Skeletal muscle satellite cell (primary cell): ENCODE measurements around the gene FUT7.

Experiments
- H3K27me3 ChIP-seq: 2 replicates; pipeline ENCODE4 v1.7.0; 2013; ENCODE audit warnings: low read length; ENCODE audit not compliant: control insufficient read depth, insufficient read depth
- H3K36me3 ChIP-seq: 2 replicates; pipeline ENCODE4 v1.7.0; 2013; ENCODE audit warnings: mild to moderate bottlenecking, control low read depth, low read length; ENCODE audit not compliant: insufficient read depth
- H3K4me1 ChIP-seq: 2 replicates; pipeline ENCODE4 v1.7.0; 2013; ENCODE audit warnings: low read length; ENCODE audit not compliant: control insufficient read depth, insufficient read depth
- H3K4me2 ChIP-seq: 2 replicates; pipeline ENCODE4 v1.7.0; 2013; ENCODE audit warnings: mild to moderate bottlenecking, low read length
- H3K4me3 ChIP-seq: 2 replicates; pipeline ENCODE4 v1.7.0; 2013; ENCODE audit warnings: low read length
- H3K9ac ChIP-seq: 2 replicates; pipeline ENCODE4 v1.7.0; 2013; ENCODE audit warnings: mild to moderate bottlenecking, low read depth, low read length, moderate library complexity
- H3K9me3 ChIP-seq: replicated peaks from 2 replicates; pipeline ENCODE4 v1.7.0; 2013; ENCODE audit warnings: mild to moderate bottlenecking, control low read depth, low read length

FUT7 gene

DNA sequence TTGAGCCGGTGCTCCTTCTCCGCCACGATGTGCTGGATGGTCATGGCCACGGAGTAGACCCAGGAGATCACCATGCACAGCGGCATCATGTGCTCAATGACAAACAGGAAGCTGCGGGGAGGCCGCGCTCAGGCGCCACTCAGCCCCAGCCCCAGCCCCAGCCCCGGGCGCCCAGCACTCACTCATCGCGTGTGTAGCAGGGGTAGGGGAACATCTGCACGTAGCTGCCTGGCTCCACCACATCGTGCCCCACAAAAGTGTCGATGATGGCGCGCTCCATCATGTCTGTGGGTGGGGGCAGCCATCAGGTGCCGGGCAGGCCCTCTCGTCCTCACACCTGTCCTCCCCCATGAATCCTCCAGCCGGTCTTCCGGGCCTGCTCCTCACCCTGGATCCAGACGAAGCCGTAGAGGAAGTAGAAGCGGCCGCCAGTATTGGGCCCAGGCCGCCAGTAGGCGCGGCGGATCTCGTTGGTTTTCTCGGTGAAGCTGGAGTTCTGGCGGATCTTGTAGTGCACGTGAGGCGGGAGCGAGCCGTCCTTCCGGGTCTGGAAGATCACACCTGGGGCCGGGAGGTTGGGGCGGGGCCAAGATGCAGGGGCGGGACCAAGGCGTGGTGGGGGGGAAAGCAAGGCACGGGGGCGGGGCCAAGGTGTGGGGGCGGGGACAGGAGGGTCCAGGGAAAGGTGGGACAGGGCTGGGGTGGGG is 13.9 kb downstream of the FUT7 start:
- H3K36me3 ChIP-seq = peaks cover 9% of the 10 kb centered on the region

DNA sequence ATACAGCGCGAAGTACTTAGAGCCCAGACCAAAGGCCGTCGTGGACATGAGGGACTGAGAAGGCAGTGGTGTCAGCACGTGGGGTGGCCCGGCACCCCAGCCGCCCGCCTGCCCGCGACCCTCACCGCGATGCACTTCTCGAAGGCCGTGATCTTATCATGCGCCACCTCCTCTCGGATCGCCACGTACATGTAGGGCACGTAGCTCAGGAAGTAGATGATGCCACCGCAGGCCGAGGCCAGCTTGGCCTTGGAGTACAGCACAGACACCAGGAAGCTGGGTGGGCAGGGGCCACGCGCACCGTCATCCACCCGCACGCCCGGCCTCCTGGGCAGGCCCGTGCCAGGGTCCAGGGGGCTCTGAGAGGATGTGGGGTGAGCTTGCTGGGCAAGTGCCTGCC is 14.8 kb downstream of the FUT7 start:
- Histone ChIP-seq H3K27me3 (no peaks in the 10 kb centered on the region), H3K36me3 (peaks cover 9% of the 10 kb centered on the region), H3K4me1 (no peaks in the 10 kb centered on the region), H3K4me3 (no peak overlapping the region), H3K9me3 (no peaks in the 10 kb centered on the region), H3K9ac (no peak overlapping the region), H3K4me2 (no peak overlapping the region)

More for the DNA sequence above, 13.9 kb downstream of the FUT7 start:
- H3K27me3 ChIP-seq = no peaks in the 10 kb centered on the region
- H3K9me3 ChIP-seq = no peaks in the 10 kb centered on the region
- peaks cover 2% of the 10 kb centered on the region for H3K4me1 ChIP-seq
- no peak overlapping the region for H3K9ac ChIP-seq
- H3K4me3 ChIP-seq = no peak overlapping the region
- no peak overlapping the region for H3K4me2 ChIP-seq

DNA sequence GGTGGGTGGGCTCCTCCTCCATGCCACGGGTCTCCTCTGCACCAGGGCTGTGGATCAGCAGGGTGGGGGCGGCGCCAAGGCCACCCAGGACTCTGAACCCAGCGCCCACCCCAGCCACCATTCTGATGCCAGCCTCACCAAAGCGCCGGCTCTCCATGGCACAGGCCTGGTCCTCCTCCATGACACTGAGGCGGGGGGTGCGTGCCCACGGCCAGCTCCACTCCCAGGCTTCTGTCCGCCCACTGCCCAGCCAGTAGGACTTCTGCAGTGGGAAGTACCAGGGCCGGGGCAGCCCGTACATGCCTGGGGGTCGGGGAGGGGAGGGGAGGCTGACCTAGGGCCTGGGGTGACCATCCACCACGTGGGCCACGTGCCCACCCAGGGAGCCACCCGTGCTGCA is 15.5 kb downstream of the FUT7 start:
- no peak overlapping the region for H3K4me2 ChIP-seq
- no peak overlapping the region for H3K9ac ChIP-seq
- H3K9me3 ChIP-seq = no peaks in the 10 kb centered on the region
- H3K4me1 ChIP-seq = no peaks in the 10 kb centered on the region
- no peaks in the 10 kb centered on the region for H3K27me3 ChIP-seq
- no peak overlapping the region for H3K4me3 ChIP-seq
- peaks cover 9% of the 10 kb centered on the region for H3K36me3 ChIP-seq

DNA sequence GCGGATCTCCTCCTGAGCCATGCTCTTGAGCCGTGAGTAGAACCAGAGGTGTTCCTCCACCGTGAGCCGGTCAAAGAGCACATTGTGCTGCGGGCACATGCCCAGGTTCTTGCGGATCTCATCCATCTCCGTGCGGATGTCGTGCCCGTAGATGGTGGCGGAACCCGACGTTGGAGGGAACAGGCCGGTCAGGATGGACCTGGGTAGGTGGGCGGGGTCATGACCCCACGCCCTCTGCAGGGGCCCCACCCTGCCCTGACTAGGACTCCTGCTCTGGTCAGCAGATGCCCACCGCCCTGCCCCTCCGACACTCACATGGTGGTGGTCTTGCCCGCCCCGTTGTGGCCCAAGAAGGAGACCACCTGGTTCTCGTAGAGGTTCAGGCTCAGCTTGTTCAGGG is 15.9 kb downstream of the FUT7 start:
- no peaks in the 10 kb centered on the region for H3K9me3 ChIP-seq
- no peaks in the 10 kb centered on the region for H3K27me3 ChIP-seq
- no peaks in the 10 kb centered on the region for H3K4me1 ChIP-seq

DNA sequence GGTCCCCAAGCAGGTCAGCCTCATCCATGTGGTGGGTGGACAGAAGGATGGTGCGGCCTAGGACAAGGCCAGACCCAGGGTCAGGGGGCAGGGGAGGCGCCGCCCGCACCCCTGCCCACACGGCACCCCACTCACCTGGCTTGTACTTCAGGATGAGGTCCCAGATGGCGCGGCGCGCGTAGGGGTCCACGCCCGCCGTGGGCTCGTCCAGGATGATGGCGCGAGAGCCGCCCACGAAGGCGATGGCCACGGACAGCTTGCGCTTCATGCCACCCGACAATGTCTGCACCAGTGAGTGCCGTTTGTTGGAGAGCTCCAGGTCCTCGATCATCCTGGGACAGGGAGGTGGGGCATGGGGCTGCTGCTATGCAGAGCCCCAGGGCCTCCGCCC is 16.4 kb downstream of the FUT7 start:
- H3K36me3 ChIP-seq = peaks cover 9% of the 10 kb centered on the region
- H3K9me3 ChIP-seq = no peaks in the 10 kb centered on the region
- H3K27me3 ChIP-seq = no peaks in the 10 kb centered on the region
- H3K4me1 ChIP-seq = no peaks in the 10 kb centered on the region
- no peak overlapping the region for H3K9ac ChIP-seq
- H3K4me2 ChIP-seq = no peak overlapping the region
- H3K4me3 ChIP-seq = no peak overlapping the region

More for the DNA sequence above, 15.9 kb downstream of the FUT7 start:
- no peak overlapping the region for H3K4me2 ChIP-seq
- peaks cover 9% of the 10 kb centered on the region for H3K36me3 ChIP-seq
- H3K9ac ChIP-seq = no peak overlapping the region
- H3K4me3 ChIP-seq = no peak overlapping the region

DNA sequence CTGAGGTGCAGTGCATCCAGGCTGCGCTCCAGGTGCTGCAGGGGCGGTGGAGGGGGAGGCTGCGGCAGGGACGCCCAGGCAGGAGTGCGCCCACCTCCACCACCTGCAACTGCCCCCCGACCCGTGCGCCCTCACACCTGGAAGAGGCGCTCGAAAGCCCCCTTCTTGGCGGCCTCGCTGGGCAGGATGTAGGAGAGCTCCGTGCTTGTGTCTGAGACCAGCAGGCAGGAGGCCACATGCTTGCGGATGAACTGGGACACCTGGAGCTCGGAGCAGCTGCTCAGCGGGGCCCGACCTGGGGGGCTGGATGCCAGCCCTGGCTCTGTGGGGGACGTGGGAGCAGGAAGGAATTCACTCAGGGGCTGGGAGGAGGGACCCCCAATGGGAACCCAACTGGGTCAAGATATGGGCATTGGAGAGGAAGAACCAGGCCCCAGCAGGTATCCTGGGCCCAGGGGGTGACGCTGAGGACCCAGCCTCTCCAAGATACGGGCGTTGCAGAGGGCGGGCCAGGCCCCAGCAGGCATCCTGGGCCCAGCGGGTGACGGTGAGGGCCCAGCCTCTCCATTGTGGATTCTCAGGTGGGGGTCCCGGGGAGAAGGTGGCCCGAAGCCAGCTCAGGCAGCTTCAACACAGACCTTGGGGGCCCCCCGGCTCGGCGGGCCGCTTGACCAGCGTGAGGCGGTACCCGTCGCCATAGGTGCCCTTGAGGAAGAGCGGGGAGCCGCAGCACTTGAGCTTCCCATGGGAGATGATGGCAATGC is 16.9 kb downstream of the FUT7 start:
- Histone ChIP-seq H3K4me2 (no peak overlapping the region), H3K36me3 (peaks cover 9% of the 10 kb centered on the region), H3K9ac (no peak overlapping the region), H3K27me3 (no peaks in the 10 kb centered on the region), H3K4me3 (no peak overlapping the region), H3K4me1 (no peaks in the 10 kb centered on the region), H3K9me3 (no peaks in the 10 kb centered on the region)

DNA sequence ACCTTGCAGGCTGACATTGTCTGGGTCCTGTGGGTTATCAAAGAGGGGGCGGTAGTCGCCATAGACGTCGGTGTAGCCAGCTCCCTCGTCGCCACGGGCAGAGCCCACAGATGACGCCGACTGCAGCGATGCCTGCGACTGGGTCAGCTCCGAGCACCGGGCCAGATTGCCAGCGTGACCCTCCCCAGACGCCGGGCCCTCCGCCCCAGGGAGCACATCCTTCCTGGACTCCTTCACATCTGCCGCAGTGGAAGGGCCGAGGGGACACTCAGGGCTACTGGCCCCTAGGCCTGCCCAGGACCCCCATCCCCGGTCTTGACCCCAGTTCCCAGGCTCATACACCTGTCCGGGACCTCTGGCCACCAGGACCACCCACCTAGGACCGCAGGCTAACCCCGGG is 17.7 kb downstream of the FUT7 start:
- Histone ChIP-seq H3K4me2 (no peak overlapping the region), H3K4me3 (no peak overlapping the region), H3K9me3 (no peaks in the 10 kb centered on the region), H3K9ac (no peak overlapping the region), H3K36me3 (peaks cover 12% of the 10 kb centered on the region), H3K4me1 (no peaks in the 10 kb centered on the region), H3K27me3 (no peaks in the 10 kb centered on the region)

DNA sequence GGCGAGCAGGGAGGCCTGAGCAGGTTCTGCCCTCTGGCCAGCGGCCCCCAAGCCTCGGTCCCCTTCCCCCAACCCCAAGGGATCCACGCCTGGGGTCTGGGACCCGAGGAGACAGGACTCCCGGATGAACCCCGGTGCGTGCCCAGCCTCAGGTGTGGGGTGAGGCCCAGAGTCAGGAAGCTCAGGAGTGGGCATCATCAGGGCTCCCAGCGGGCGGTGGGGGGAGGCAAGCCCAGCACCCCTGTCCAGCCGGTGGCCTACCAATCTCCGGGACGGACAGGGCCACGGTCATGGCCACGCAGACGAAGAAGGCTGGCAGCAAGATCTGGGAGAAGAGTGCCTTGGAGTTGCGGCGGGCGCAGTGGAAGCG is 18.3 kb downstream of the FUT7 start:
- H3K4me1 ChIP-seq = no peaks in the 10 kb centered on the region
- no peak overlapping the region for H3K9ac ChIP-seq
- H3K27me3 ChIP-seq = no peaks in the 10 kb centered on the region
- H3K9me3 ChIP-seq = no peaks in the 10 kb centered on the region
- H3K36me3 ChIP-seq = peaks cover 12% of the 10 kb centered on the region
- no peak overlapping the region for H3K4me3 ChIP-seq
- H3K4me2 ChIP-seq = no peak overlapping the region

DNA sequence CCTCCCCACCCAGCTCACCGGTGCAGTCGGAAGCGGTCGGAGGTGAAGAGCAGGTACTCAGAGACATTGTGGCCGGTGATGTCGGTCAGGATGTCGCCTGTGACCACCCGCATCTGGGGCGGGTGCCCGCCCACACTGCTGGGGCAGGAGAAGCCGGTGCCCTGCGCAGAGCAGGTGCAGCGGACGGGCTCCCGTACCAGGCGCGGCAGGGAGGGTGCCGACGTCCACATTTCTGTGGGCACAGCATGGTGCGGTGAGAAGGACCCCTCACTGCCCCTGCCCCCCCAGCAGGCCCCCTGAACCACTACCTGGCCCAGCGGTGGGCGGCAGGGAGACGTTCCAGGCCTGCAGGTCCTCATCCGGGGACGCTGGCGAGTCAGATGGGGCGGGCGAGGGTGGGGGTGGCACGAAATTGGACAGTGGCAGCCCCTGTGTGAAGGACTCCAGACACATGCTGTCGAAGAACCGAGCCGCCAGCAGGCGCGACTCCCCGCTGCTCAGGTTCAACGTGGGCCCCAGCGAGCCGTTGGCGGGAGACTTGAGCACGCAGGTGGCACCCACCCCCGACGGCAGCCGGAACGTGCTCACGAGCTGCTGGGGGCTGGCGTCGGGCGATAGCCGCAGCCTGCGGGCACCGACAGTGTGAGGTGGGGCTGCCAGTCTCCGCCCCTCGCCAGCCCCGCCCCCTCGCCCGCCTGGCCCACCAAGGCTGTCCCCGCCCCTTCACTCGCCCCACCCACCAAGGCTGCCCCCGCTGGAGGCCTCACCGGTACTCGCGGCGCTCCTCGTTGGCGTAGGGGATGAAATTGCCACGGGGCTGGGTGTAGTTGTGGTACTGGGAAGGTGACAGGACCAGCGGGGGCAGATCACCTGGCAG is 19.0 kb downstream of the FUT7 start:
- Histone ChIP-seq H3K4me2 (no peak overlapping the region), H3K9ac (no peak overlapping the region)

DNA sequence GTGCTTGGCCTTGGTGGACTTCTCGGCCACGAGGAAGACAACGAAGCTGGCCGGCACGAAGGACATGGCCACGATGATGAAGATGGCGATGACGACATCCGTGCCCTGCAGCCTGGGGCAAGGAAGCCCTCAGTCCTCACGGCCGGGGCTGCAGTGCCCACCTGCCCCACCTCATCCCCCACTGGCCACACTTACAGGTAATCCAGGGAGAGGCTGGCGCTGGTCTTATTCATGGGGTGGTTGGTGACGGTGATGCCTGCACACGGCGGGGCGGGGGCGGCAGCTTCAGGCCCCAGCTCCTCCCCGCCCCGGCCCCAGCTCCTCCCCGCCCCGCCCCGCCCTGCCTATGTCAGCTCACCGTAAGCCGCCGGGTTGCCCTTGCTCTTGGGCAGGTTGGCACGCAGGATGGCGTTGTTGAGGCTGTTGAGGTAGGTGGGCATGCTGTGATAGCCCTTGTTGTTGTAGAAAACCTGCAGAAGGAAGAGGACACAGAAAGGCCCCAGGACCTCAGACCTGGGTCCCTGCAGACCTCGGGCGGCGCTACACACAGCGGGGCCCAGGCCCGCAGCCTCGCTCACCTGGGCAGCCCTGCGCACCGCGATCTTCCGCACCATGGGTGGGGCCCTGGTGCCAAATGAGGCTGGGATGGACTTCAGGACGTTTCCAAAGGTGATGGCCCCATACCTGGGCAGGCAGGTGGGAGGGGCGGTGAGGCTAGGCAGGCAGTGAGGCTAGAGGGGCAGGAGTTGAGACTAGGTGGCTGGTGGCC is 19.8 kb downstream of the FUT7 start:
- no peaks in the 10 kb centered on the region for H3K9me3 ChIP-seq
- peaks cover 9% of the 10 kb centered on the region for H3K36me3 ChIP-seq
- H3K27me3 ChIP-seq = no peaks in the 10 kb centered on the region
- no peak overlapping the region for H3K9ac ChIP-seq
- no peak overlapping the region for H3K4me3 ChIP-seq
- no peaks in the 10 kb centered on the region for H3K4me1 ChIP-seq
- no peak overlapping the region for H3K4me2 ChIP-seq

More for the DNA sequence above, 19.0 kb downstream of the FUT7 start:
- H3K27me3 ChIP-seq = no peaks in the 10 kb centered on the region
- H3K4me1 ChIP-seq = no peaks in the 10 kb centered on the region
- peaks cover 12% of the 10 kb centered on the region for H3K36me3 ChIP-seq
- no peak overlapping the region for H3K4me3 ChIP-seq
- H3K9me3 ChIP-seq = no peaks in the 10 kb centered on the region

DNA sequence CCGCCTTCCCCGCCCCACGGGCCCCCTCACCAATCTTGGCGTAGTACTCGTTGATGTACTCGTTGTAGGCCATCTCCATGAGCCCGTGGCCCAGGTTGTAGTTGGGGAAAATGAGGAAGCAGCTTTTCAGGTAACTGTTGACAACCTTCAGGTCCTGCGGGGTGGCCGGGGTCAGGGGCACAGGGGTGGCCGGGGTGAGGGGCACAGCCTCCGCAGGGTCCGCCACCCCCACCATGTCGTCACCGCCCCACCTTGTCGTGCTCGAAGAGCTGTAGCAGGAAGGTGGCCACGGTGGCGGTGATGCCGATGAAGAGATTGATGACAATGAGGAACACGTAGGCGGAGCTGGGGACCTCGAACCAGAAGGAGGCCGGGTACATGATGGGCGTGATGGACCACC is 20.7 kb downstream of the FUT7 start:
- Histone ChIP-seq H3K4me2 (no peak overlapping the region), H3K4me1 (no peaks in the 10 kb centered on the region), H3K27me3 (no peaks in the 10 kb centered on the region), H3K9ac (no peak overlapping the region), H3K4me3 (no peak overlapping the region), H3K9me3 (no peaks in the 10 kb centered on the region), H3K36me3 (peaks cover 6% of the 10 kb centered on the region)
